H1 (cell line): ENCODE measurements around the gene RIPK4.

Experiments used
- CHD2 ChIP-seq: IDR thresholded peaks from 2 replicates; pipeline ENCODE4 v1.6.1; 2012; ENCODE audit warnings: low read length, improper control_type of control experiment
- KDM1A ChIP-seq: fragments of 200-600, 300-600 bp; sonication (generic); IDR thresholded peaks from 2 replicates; pipeline ENCODE4 v1.7.1; 2016; ENCODE audit warnings: mild to moderate bottlenecking, low read length, borderline replicate concordance
- POLR2A ChIP-seq, 2 experiments: IDR thresholded peaks; 1 replicate in 1 of 2; 2 replicates in 1 of 2; pipeline ENCODE4 v1.6.1; 2011; ENCODE audit warnings: low read depth in 2 of 2, low read length in 2 of 2, mild to moderate bottlenecking in 2 of 2; ENCODE audit errors: control extremely low read depth in 1 of 2
- TAF1 ChIP-seq: IDR thresholded peaks from 2 replicates; pipeline ENCODE4 v1.6.1; 2011; ENCODE audit warnings: mild to moderate bottlenecking, low read depth, low read length
- TF ChIP-seq, protein P1 (sequence below), 3 experiments: IDR thresholded peaks; 1 replicate in 2 of 3; 2 replicates in 1 of 3; pipeline versions ENCODE4 v1.5.1 to v1.6.1; 2011; ENCODE audit warnings: low read length in 3 of 3, mild to moderate bottlenecking in 3 of 3, inconsistent platforms in 2 of 3, low read depth in 1 of 3, moderate library complexity in 1 of 3; ENCODE audit not compliant: insufficient read depth in 1 of 3; ENCODE audit errors: control extremely low read depth in 1 of 3

DNA sequence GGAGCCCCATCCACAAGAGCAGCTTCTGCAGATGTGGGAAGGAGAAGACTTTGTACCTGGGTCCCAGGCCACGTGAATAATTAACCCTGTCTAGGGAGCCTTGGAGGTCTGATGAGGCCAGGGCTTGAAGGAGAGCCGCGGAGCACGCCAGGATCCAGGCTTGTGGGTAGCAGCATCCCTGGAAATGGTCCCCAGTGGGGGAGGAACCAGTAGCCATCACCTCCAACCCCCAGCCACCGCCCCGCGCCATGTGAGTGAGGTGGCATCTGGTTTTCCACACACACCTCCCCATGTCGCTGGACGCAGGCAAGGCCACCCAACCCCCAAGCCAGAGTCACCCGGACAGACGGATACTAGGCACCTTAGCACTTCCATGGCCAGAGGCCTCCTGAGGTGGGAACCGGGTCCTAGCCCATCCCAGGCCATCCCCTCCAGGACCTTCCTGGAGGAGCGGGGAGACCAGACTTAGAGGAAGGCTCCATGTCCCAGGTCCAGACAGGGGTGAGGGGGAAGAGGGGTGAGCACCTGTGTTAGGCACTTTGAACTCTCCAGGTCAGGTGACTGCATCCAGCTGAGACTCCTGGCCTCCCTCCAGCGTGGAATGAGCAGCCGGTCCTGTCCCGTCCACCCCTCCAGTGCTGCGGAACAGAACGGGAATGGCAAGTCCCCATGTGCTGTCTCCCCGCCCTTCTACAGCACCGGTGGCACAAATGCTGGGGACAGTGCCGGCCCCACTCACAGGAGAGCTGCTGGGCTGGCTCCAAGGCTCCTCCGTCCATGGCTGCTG lies 53.2 kb downstream of the RIPK4 start:
- TF ChIP-seq CHD2 (no peak), POLR2A (IDR thresholded peaks at IDR 0.05; ENCODE audit: control extremely low read depth in 1 of 2, low read depth in 2 of 2, low read length in 2 of 2) (no peak), TAF1 (no peak), KDM1A (no peak)
- TF ChIP-seq, protein P1, sequence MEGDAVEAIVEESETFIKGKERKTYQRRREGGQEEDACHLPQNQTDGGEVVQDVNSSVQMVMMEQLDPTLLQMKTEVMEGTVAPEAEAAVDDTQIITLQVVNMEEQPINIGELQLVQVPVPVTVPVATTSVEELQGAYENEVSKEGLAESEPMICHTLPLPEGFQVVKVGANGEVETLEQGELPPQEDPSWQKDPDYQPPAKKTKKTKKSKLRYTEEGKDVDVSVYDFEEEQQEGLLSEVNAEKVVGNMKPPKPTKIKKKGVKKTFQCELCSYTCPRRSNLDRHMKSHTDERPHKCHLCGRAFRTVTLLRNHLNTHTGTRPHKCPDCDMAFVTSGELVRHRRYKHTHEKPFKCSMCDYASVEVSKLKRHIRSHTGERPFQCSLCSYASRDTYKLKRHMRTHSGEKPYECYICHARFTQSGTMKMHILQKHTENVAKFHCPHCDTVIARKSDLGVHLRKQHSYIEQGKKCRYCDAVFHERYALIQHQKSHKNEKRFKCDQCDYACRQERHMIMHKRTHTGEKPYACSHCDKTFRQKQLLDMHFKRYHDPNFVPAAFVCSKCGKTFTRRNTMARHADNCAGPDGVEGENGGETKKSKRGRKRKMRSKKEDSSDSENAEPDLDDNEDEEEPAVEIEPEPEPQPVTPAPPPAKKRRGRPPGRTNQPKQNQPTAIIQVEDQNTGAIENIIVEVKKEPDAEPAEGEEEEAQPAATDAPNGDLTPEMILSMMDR (IDR thresholded peaks at IDR 0.05; ENCODE audit: control extremely low read depth in 1 of 3, insufficient read depth in 1 of 3, low read depth in 1 of 3, low read length in 3 of 3) = no peak
